Measurements from ENCODE around the gene ASAP2.
A peak's percentile ranks its signal among the peaks of the same experiment; 100 is the strongest.

The ASAP2 gene

DNA sequence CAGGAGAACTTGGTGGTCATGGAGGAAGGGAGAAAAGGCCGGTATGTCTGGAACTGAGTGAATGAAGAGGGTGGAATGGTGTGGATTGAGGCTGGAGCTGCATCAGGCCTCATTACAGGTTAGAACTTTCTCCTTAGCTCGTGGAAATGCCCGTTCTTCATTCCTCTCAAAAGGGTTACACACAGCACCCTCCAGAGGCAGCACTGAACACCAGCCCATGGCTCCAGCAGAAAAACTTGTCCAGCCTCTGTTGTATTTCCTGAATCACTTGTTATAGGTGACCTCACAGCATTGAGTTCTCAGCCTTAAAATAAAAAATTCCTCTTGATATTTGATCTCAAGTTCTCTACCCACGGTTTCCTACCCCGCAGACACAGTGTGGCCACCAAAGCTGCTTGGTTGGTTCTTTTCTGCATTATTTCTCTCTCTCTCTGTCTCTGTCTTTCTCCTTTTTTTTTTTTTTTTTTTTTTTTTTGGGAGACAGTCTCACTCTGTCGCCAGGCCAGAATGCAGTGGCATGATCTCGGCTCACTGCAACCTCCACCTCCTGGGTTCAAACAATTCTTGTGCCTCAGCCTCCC lies 127.1 kb downstream of the ASAP2 start:
- peak; percentile 79 for TF ChIP-seq CTCF (IDR thresholded peaks at IDR 0.05; ENCODE audit: insufficient read depth, low read length, missing control alignments)
- CTCF ChIA-PET: interaction anchor here (0.6 to 6.4 kb wide), 27 partner anchors 10 to 296 kb away, joined by 3 to 86 read pairs (median 4); partner anchors contain the start of gene ASAP2
- peak; percentile 46 for DNase-seq (ENCODE audit: low read depth, low spot score)
- no peak overlapping the region for H3K4me3 ChIP-seq (ENCODE audit: low read depth, low read length)
- POLR2A ChIA-PET: interaction anchor here (0.7 kb wide), 1 partner anchor 1492 kb away, joined by 5 read pairs; no protein-coding TSS in a partner anchor

- ChIA-PET CTCF (interaction anchor here (0.6 to 6.4 kb wide), 17 partner anchors 8 to 191 kb away, joined by 3 to 86 read pairs (median 5); partner anchors contain the start of gene ASAP2), POLR2A (no interaction called here)
- TF ChIP-seq CTCF (IDR thresholded peaks at IDR 0.05; ENCODE audit: insufficient read depth, low read length, missing control alignments): no peak
- no peak for DNase-seq (ENCODE audit: low read depth, low spot score)
- no peak overlapping the region for H3K4me3 ChIP-seq (ENCODE audit: low read depth, low read length)
Observed at GRCh38 chr2:9334761-9335160, 128.1 kb downstream of the ASAP2 start.

DNA sequence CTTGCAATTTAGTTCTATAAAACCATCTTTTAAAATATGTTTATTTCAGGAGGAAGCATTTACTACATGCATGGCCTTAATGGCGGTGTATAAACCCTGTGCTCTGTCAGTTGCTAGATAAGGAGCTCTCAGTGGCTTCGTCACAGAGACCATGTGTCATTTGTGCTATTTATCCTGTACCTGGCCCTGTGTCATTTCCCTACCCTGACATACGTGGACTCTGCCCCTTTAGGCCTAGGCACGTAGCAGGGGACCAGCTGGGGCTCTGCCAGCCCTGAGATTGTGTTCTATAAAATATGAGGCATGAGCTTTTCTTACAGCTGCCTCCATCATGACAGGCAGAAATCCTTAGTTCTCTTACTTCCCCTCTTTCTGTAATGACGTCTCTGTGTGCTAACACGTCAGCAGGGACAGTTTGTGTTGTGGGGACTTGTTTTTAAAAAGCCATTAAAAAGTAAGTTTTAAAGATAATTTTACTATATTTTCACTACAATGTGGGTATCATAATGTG lies 128.8 kb downstream of the ASAP2 start:
- POLR2A ChIA-PET: no interaction called here
- DNase-seq (ENCODE audit: low read depth, low spot score): no peak
- CTCF ChIA-PET: interaction anchor here (0.6 to 6.4 kb wide), 10 partner anchors 9 to 192 kb away, joined by 3 to 86 read pairs (median 5); partner anchors contain the start of gene ASAP2
- H3K4me3 ChIP-seq (ENCODE audit: low read depth, low read length): no peak overlapping the region
- TF ChIP-seq CTCF (IDR thresholded peaks at IDR 0.05; ENCODE audit: insufficient read depth, low read length, missing control alignments): no peak

DNA sequence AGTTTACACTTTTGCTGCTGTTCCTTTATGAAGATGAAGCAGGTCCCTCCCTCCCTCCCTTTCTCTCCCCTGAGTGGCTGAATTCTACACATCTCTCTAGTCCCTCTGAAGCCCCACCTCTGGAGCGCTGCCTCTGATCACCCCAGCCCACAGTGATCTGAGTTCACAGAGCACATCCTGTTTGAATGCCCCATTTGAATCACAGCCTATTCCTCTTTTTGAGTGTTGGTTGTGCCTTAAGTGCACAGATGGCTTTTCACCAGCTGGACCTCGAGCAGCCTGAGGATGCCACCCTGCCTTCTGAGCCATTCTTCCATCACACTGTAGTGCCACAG lies 129.6 kb downstream of the ASAP2 start:
- no peak for DNase-seq (ENCODE audit: low read depth, low spot score)
- POLR2A ChIA-PET: no interaction called here
- H3K4me3 ChIP-seq (ENCODE audit: low read depth, low read length): no peak overlapping the region
- no peak for TF ChIP-seq CTCF (IDR thresholded peaks at IDR 0.05; ENCODE audit: insufficient read depth, low read length, missing control alignments)
- CTCF ChIA-PET: interaction anchor here (0.9 to 6.4 kb wide), 4 partner anchors 10 to 193 kb away, joined by 3 to 86 read pairs (median 16); partner anchors contain the start of gene ASAP2

DNA sequence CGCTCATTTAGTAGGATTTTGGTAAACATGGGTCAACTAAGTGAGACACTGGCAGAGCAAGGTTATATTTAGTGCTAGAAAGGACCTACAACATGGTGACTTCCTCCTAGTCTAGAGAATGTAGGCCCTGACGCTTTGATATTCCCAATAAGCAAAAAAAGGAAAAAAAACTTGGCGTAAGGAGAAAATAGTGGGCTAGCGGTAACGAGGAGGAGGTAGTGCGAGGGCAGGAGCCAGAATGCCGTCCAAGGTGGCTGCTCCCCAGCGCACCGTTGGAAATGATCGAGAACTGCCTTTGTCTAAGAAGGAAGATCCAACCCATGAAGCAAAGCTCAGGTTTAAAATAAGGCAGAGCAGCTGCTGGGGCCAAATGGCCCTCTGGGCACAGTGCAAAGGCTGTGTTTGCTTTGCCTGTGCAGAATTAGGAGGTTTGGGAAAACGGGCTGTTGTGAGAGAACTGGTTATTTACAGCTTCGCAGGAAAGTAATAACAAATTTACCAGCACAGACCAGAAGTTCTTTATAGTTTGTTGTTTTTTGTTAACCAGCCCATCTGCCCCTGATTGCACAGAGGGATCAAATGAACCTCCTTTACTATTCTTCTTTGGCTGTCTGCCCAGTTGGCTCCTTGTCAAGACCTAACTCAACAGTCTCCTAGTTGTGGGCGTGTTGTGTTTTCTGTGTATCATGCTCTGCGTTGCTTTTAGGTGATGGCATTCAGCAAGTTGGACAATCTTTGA lies 130.1 kb downstream of the ASAP2 start:
- ChIA-PET CTCF (interaction anchor here (0.9 kb wide), 3 partner anchors 131 to 193 kb away, joined by 3 to 4 read pairs (median 4); no protein-coding TSS in a partner anchor), POLR2A (no interaction called here)
- peak; percentile 58 for DNase-seq (ENCODE audit: low read depth, low spot score)
- H3K4me3 ChIP-seq (ENCODE audit: low read depth, low read length): no peak overlapping the region
- TF ChIP-seq CTCF (IDR thresholded peaks at IDR 0.05; ENCODE audit: insufficient read depth, low read length, missing control alignments): no peak

GRCh38 chr2:9337901-9338300 lies 131.3 kb downstream of the ASAP2 start:
- no peak for TF ChIP-seq CTCF (IDR thresholded peaks at IDR 0.05; ENCODE audit: insufficient read depth, low read length, missing control alignments)
- ChIA-PET POLR2A (no interaction called here), CTCF (interaction anchor here (1.5 to 2.3 kb wide), 3 partner anchors 10 to 197 kb away, joined by 4 to 6 read pairs (median 6); no protein-coding TSS in a partner anchor)
- H3K4me3 ChIP-seq (ENCODE audit: low read depth, low read length): no peak overlapping the region
- DNase-seq (ENCODE audit: low read depth, low spot score): no peak
